Fibroblast of pulmonary artery (primary cell): ENCODE results near the gene ZNF740.

ENCODE experiments used
- DNase-seq: peaks from one replicate; pipeline ENCODE4 v3.0.0-alpha.2; 2010; ENCODE audit warnings: low read depth
- H3K4me3 ChIP-seq: replicated peaks from 2 replicates; pipeline ENCODE4 v1.5.1; 2011; ENCODE audit warnings: low read depth, mild to moderate bottlenecking, control low read depth, low read length, moderate library complexity
- CTCF ChIP-seq: IDR thresholded peaks from 2 replicates; pipeline ENCODE4 v1.5.1; 2011; ENCODE audit warnings: mild to moderate bottlenecking, control low read depth, low read length, inconsistent platforms; ENCODE audit errors: missing control alignments

ZNF740 gene

DNA sequence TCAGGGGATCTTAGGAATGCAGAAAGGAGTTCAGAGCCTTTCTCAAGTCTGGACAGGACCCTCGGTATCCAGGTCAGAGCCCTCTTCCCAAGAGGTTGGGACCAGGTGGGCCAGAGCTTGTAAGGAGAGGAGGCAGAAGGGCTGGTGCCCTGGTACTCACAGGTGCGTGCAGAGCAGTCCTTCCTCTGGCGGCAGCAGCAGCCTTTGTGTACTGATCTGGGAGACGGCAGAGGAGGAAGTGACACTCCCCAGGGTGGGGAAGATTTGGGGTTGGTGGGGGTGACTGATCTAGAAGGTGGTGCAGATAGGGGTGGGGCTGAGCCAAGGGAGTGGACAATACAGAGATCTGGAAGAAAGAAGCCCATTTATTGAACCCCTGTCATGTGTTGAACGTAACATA, 26.5 kb downstream of the ZNF740 start, which contains the start of gene ITGB7:
TSS of gene ITGB7 (minus strand) at position 210 of the 400 bp plus-strand sequence. CDS start 6,808 bp downstream, outside the sequence.
- DNase-seq, result no peak
- H3K4me3 ChIP-seq, result no peak within 1 kb of the TSS
- no peak for TF ChIP-seq CTCF

DNA sequence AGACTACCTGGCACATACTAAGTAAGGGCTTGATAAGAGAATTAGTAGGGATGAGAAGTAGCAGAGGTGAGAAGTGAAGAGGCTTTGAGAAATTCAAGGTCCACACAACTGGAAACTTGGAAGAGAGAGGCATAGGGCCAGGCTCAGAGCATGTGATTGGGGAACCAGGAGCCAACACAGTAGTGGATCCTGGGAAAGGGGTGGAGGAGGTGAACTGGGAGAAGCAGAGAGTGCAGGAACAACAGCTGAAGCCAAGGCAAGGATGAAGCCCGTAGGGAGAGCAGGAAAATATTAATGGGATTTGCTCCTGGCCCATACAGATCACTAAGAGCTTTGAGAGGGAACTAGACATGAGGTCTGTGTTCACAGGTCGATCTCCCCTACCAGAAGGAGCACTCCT, 27.9 kb downstream of the ZNF740 start:
- no peak overlapping the region for H3K4me3 ChIP-seq
- no peak for DNase-seq
- no peak for TF ChIP-seq CTCF

- TF ChIP-seq CTCF, result no peak
- no peak for DNase-seq
- H3K4me3 ChIP-seq, result no peak overlapping the region
These were observed 28.4 kb downstream of the ZNF740 start for GRCh38 chr12:53208877-53209463.

GRCh38 chr12:53210843-53211242, 30.3 kb downstream of the ZNF740 start:
- TF ChIP-seq CTCF, result no peak

DNA sequence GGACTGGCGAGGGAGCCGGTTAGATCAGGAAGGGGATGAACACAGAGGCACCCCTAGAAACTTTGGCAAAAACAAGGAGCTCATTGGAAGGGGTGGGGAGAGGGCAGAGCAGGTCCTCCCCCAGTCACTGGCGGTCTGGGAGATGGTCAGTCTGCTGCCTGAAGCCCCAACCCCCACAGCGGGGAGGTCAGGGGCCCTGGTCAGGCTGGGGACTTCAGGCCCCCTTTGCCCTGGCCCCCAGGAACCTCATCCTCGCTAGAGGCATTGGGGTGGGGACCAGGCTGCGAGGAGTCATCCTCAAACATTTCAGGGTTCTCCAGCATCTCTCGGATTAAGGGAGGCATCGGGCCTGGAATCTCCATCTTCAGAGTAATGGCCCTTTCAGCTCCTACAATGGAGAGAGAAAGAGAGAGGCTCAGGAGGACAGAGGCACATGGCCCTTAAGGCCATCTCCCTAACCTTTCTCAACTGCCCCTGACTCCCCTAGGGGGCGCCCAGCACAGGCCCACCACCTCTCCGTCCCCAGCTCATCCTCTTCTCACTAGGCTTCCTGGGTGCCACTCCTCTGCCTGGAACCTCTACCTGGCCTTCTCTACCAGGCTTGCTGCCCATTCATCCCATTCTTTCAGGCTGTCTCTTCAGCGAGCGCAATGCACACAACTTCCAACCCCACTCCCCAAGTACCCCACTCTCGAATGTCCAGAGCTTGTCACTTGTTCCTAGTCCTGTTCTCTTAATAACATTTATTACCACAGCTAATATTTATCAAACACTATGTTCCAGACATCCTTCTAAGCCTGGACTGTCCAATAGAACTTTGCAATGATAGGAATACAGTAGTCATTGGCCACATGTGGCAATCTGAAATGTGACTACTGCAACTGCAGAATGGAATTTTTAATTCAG, 31.2 kb downstream of the ZNF740 start:
- TF ChIP-seq CTCF, result peak; percentile 24
- H3K4me3 ChIP-seq, result no peak overlapping the region
- DNase-seq, result no peak

More at GRCh38 chr12:53210843-53211242, 30.3 kb downstream of the ZNF740 start:
- no peak overlapping the region for H3K4me3 ChIP-seq
- DNase-seq, result no peak

DNA sequence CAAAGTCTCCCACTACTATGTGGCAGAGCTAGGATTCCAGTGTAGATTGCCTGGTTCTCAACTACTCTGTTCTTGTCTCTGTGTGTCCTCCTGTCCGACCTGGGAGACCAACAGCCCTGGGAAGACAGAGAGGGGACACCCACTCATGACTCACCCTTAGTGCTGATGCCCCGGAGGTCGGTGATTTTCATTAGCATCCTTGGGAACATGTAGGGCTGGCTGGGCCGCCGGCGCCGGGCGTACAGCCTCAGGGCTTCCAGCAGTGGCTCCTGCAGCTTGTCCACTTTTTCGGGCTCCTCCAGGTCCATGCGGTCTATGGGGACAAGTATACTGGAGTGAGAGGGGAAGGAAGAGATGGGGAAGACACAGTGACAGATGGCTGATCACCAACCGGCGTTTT, 32.4 kb downstream of the ZNF740 start:
- no peak for TF ChIP-seq CTCF
- DNase-seq, result no peak
- no peak overlapping the region for H3K4me3 ChIP-seq
